Neutrophil (primary cell): ENCODE measurements around the gene HSF5.

ENCODE experiments used
- H3K27ac ChIP-seq: fragments of 200-600 bp; sonication (generic); 2 replicates; pipeline ENCODE4 v1.5.1; 2016; ENCODE audit warnings: mild to moderate bottlenecking, moderate library complexity
- H3K27me3 ChIP-seq: fragments of 200-600 bp; sonication (generic); 2 replicates; pipeline ENCODE4 v1.6.0; 2016; ENCODE audit warnings: mild to moderate bottlenecking
- H3K36me3 ChIP-seq: fragments of 200-600 bp; sonication (generic); 2 replicates; pipeline ENCODE4 v1.5.1; 2017
- H3K4me1 ChIP-seq, 2 experiments: fragments of 200-600 bp in 1 of 2; sonication (generic) in 1 of 2; 1 replicate in 1 of 2; 2 replicates in 1 of 2; pipeline versions ENCODE4 v1.5.1 to v1.6.1; 2013 to 2016; ENCODE audit warnings: low read depth in 1 of 2, low read length in 1 of 2, mild to moderate bottlenecking in 1 of 2, moderate library complexity in 1 of 2; ENCODE audit not compliant: control insufficient read depth in 1 of 2, insufficient read depth in 1 of 2
- H3K4me3 ChIP-seq, 2 experiments: fragments of 200-600 bp in 1 of 2; sonication (generic) in 1 of 2; 1 replicate in 1 of 2; 2 replicates in 1 of 2; pipeline ENCODE4 v1.5.1; 2013 to 2016; ENCODE audit warnings: low read depth in 1 of 2, low read length in 1 of 2, mild to moderate bottlenecking in 1 of 2, moderate library complexity in 1 of 2
- H3K9me3 ChIP-seq: fragments of 200-600 bp; sonication (generic); 2 replicates; pipeline ENCODE4 v1.5.1; 2016
- TF ChIP-seq, protein P1 (sequence below): fragments of 200-600 bp; sonication (generic); IDR thresholded peaks from 2 replicates; pipeline ENCODE4 v1.5.1; 2016; ENCODE audit warnings: antibody characterized with exemption

The HSF5 gene

DNA sequence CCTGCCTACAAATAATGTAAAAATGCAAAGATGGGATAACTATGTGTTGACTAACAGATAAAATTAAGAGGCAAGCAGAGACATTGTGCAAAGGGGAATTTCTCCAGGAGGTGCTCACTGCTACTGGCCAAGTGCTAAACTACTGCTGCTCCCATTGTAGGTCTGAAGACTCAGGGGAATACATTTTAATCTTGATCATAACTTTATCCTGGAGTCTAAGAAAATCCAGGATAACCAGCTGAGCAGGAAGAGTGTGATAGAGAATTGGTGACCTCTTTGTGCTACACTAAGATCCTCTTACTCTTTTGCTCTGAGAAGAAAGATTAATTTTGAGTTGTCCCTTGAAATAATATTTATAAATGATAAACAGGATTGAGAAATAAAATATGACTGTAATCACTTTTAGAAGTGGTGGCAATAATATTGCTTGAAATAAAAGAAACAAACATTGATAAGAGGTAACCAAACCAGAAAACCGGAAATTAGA is 76.8 kb downstream of the HSF5 start:
- no peak overlapping the region for H3K27ac ChIP-seq
- TF ChIP-seq, protein P1, sequence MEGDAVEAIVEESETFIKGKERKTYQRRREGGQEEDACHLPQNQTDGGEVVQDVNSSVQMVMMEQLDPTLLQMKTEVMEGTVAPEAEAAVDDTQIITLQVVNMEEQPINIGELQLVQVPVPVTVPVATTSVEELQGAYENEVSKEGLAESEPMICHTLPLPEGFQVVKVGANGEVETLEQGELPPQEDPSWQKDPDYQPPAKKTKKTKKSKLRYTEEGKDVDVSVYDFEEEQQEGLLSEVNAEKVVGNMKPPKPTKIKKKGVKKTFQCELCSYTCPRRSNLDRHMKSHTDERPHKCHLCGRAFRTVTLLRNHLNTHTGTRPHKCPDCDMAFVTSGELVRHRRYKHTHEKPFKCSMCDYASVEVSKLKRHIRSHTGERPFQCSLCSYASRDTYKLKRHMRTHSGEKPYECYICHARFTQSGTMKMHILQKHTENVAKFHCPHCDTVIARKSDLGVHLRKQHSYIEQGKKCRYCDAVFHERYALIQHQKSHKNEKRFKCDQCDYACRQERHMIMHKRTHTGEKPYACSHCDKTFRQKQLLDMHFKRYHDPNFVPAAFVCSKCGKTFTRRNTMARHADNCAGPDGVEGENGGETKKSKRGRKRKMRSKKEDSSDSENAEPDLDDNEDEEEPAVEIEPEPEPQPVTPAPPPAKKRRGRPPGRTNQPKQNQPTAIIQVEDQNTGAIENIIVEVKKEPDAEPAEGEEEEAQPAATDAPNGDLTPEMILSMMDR: no peak
- no peak overlapping the region for H3K4me3 ChIP-seq
- no peaks in the 10 kb centered on the region for H3K36me3 ChIP-seq
- no peaks in the 10 kb centered on the region for H3K4me1 ChIP-seq
- no peaks in the 10 kb centered on the region for H3K27me3 ChIP-seq
- no peaks in the 10 kb centered on the region for H3K9me3 ChIP-seq

DNA sequence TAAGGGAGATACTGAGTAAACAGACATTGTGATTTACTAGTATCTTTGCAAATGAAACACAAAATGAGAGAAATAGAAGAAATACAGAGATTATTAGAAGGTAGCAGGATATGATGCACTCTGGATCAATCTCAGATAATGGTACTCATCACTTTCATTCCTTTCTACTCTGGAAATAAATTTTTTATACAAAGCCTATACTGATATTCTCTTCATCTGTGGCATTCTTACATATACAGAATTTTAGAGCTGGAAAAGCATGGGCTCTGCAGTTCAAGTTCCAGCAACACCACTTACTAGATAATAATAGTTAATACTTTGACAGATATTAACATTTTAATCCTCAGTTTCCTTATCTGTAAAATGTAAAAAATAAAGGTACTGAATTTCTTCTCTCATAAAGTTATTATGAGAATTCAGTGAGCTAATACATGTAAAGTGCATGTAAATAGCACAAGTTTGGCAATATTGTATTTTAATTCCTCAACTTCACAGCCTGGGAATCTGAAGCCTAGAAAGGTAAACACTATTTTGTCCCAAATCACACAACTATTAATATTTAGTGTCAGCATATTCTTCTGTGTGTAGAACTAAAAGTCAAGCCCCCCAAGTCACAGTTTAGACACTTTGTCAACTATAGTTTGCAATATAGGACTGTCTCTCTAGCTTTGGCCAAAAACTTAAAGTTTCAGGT is 77.3 kb downstream of the HSF5 start:
- H3K36me3 ChIP-seq: no peaks in the 10 kb centered on the region
- H3K4me1 ChIP-seq: no peaks in the 10 kb centered on the region

DNA sequence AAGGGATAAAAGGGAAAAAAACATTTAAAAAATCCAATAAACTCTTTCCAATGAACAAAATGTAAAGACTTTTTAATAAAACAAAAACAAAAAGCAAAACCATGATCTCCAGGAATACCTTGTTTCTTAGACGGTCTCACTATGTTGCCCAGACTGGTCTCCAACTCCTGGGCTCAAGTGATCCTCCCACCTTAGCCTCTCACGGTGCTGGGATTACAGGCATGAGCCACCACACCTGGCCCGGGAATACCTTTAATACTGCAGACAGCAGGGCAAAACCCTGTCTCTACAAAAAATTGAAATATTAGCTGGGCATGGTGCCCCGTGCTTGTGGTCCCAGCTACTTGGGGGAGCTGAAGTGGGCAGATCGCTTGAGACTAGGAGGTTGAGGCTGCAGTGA is 78.8 kb downstream of the HSF5 start:
- H3K27me3 ChIP-seq: no peaks in the 10 kb centered on the region
- H3K27ac ChIP-seq: no peak overlapping the region
- H3K9me3 ChIP-seq: no peaks in the 10 kb centered on the region
- no peak overlapping the region for H3K4me3 ChIP-seq
- TF ChIP-seq, protein P1: no peak
- H3K36me3 ChIP-seq: no peaks in the 10 kb centered on the region
- H3K4me1 ChIP-seq: no peaks in the 10 kb centered on the region

More for the DNA sequence above, 77.3 kb downstream of the HSF5 start:
- no peaks in the 10 kb centered on the region for H3K9me3 ChIP-seq
- no peak overlapping the region for H3K27ac ChIP-seq
- no peaks in the 10 kb centered on the region for H3K27me3 ChIP-seq
- TF ChIP-seq, protein P1: no peak
- H3K4me3 ChIP-seq: no peak overlapping the region

DNA sequence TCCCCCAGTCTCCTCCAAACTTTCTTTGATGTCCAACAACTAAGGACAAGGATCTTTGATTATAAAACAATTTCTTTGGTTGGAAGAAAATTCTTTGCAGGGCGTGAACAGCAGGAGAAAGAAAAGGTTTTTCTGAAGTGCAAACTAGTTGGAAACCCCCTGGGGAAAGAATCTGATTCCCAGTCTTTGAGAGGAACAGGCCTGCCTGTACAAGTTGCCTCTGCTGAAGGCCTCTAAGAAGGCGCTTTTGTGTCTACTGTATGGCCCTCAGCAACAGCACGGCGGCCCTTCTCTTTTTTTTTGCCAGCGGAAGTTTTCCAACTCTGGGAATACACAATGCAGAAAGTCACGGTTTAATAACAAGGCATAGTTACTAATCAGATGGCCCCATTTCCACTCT is 84.9 kb downstream of the HSF5 start:
- H3K9me3 ChIP-seq: no peaks in the 10 kb centered on the region
- H3K27ac ChIP-seq: no peak overlapping the region
- no peaks in the 10 kb centered on the region for H3K4me1 ChIP-seq
- TF ChIP-seq, protein P1: no peak
- no peak overlapping the region for H3K4me3 ChIP-seq
- H3K36me3 ChIP-seq: no peaks in the 10 kb centered on the region
- H3K27me3 ChIP-seq: no peaks in the 10 kb centered on the region

DNA sequence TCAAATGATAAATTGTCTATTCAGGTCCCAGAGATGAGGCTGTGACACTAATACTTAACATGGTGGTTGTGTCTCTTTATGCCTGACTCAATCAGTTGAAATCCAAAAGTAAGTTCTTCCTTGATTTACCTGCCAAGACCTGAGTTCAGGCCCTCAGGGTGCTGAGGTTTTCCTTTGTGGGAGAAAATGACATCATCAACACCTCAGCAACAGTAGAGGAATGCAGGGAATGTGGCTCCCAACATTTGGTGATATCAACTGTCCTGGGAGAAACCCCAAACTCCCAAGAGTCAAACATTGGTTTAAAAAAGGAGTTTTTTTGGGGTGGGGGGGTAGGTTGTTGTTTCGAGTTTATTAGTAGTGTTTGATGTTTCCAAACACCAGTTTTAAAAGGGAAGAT is 85.5 kb downstream of the HSF5 start:
- no peaks in the 10 kb centered on the region for H3K36me3 ChIP-seq
- H3K4me1 ChIP-seq: no peaks in the 10 kb centered on the region
- H3K27me3 ChIP-seq: no peaks in the 10 kb centered on the region
- no peak overlapping the region for H3K27ac ChIP-seq
- TF ChIP-seq, protein P1: no peak
- H3K9me3 ChIP-seq: no peaks in the 10 kb centered on the region
- no peak overlapping the region for H3K4me3 ChIP-seq
